ENCODE results near the gene PDZD4.

PDZD4 gene

GRCh38 chrX:153755136-153755535 lies 75.2 kb downstream of the PDZD4 start:
- DNase-seq (ENCODE audit: low read depth in 2 of 2), result no peak

Data from stimulated activated CD4-positive, alpha-beta T cell treated with anti-CD3 and anti-CD28 coated beads, Interleukin-4, amount 100 ng/mL, for 48 hours (primary cell).